AG10803 (cell line): ENCODE measurements around the gene SELE.

Source experiments
- DNase-seq: peaks from one replicate; pipeline ENCODE4 v3.0.0; 2010; ENCODE audit warnings: low read depth
- H3K4me3 ChIP-seq: 2 replicates; pipeline ENCODE4 v1.5.1; 2011; ENCODE audit warnings: mild to moderate bottlenecking, low read length, control low read depth
- CTCF ChIP-seq: conservative IDR thresholded peaks from 2 replicates; pipeline ENCODE4 v1.5.1; 2011; ENCODE audit warnings: mild to moderate bottlenecking, low read length, control low read depth, inconsistent platforms

The SELE gene

DNA sequence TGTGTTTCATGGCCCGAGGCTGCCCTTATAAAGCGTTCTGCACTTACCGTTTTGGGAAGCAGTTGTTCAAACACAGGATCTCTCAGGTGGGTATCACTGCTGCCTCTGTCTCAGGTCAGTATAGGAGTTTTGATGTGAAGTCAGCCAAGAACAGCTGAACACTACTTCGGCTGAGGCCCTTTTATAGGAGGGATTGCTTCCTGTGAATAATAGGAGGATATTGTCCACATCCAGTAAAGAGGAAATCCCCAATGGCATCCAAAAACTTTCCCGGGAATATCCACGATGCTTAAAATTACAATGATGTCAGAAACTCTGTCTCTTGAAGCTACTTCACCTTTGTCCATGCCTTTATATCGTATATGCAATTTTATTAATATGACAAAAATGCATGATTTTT lies at the start of gene SELE:
Gene SELE, minus strand, starts transcription at position 156 of the 400 bp plus-strand sequence. CDS start 467 bp downstream, outside the sequence.
- H3K4me3 ChIP-seq, result no peak within 1 kb of the TSS
- TF ChIP-seq CTCF, result no peak
- DNase-seq, result no peak

- TF ChIP-seq CTCF, result no peak
- no peak overlapping the region for H3K4me3 ChIP-seq
Measured at GRCh38 chr1:169782596-169782995, 48.7 kb upstream of the SELE start.

GRCh38 chr1:169779970-169780369 lies 46.1 kb upstream of the SELE start:
- H3K4me3 ChIP-seq, result no peak overlapping the region
- DNase-seq, result no peak
- no peak for TF ChIP-seq CTCF

More at GRCh38 chr1:169782596-169782995, 48.7 kb upstream of the SELE start:
- no peak for DNase-seq

- H3K4me3 ChIP-seq, result no peak overlapping the region
- no peak for DNase-seq
- no peak for TF ChIP-seq CTCF
Measured at GRCh38 chr1:169779150-169779549, 45.3 kb upstream of the SELE start.

GRCh38 chr1:169776440-169776839 lies 42.6 kb upstream of the SELE start:
- TF ChIP-seq CTCF, result no peak
- no peak overlapping the region for H3K4me3 ChIP-seq
- no peak for DNase-seq

DNA sequence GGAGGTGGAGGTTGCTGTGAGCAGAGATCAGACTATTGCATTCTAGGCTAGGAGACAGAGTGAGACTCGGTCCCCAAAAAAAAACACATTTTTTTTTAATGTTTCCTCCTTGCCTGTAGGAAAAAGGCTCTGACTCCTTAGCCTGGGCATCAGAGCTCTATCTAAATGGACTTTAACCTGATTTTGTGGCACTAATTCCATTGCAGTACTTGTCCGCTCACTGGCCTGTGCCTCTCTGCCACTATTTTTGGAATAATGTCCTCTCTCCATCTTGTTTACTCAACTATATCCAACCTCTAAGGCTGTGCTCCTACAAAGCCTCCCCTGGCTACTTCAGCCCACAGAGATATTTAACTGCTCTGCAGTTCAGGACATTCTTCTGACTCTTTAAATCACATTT lies 34.3 kb upstream of the SELE start:
- no peak for TF ChIP-seq CTCF
- no peak for DNase-seq
- no peak overlapping the region for H3K4me3 ChIP-seq

- H3K4me3 ChIP-seq, result no peak overlapping the region
- TF ChIP-seq CTCF, result no peak
- no peak for DNase-seq
Measured at GRCh38 chr1:169765580-169766331, 31.9 kb upstream of the SELE start.
